Limb (tissue), 2 donors: ENCODE results near the gene ADCK1.
A peak's percentile ranks its signal among the peaks of the same experiment; 100 is the strongest.
"Not testable (repeated sequence)": the region's sequence is repeated elsewhere in the genome, so short reads cannot be mapped to it uniquely, and the experiment has no call there.

Experiments used
- DNase-seq, 2 donors: peaks; one replicate each; pipeline ENCODE4 v3.0.0-alpha.2; 2016; ENCODE audit errors: extremely low spot score in 2 of 2

Gene ADCK1

DNA sequence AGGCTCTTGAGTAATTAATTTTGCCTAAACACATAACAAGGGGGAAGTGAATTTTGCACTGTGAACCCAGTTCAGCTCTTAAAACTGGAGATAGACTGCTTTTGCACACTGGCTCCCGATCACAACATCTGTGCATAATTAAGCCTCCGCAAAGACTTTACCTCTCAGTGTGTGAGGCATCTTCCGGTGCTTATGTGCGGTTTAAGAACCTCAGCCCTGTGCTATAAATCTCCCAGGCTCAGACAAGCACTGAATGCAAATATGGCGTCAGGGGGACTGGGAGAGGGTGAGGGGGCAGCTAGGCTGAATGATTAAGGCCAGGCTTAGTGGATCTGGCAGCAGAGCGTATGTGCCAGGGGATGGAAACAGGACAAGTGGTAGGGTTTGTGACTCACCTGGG, 103.3 kb downstream of the ADCK1 start:
- peak in 1 of 2 donors; percentile 21 for DNase-seq

DNA sequence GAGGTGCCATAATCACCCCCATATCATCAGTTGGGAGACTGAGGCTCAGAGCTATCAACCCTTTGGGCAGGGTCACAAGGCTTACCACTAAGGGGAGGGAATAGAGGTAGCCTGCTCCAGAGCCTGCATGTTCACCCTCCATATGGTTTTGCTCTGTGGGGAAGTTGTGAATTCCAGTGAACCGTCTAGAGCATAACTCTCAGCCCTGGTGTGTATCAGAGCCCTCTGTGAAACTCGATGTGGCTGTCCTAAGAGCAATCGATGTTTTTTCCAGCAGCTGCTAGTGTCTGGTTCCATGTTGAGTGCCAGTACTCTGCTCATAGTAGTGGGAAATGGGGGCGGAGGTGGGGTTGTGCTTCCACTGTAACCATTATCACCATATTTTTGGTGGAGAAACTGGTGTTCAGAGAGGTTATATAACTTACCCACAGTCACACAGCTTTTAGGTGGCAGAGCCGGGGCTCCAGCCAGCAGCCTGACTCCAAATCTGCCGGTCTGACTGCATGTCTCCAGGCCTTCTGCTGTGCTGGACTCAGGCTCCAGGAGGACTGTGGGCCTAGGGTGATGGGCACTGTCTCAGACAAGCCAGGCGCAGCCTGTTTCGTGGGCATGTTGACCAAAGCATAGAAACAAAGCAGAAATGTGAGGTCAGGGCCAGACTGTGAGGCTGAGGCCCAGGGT, 104.2 kb downstream of the ADCK1 start:
- no peak for DNase-seq

DNA sequence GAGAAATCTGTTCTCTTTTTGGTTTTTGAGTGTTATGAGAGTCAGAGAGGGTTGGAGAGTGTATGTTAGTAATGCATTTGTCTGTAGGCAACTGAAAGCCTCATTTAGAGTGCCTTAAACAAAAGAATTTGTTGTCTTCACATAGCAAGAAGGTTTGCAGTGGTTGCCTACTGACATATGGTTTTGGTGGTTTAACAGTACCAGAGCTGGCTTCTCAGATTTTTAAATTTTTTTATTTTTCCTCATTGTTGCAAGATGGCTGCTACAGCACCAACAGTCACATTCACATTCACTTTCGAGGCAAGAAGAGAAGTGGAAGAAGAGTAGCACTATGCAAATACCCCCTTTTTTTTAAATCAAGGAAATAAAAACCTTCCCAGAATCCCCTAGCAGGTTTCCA, 106.5 kb downstream of the ADCK1 start:
- no peak for DNase-seq

DNA sequence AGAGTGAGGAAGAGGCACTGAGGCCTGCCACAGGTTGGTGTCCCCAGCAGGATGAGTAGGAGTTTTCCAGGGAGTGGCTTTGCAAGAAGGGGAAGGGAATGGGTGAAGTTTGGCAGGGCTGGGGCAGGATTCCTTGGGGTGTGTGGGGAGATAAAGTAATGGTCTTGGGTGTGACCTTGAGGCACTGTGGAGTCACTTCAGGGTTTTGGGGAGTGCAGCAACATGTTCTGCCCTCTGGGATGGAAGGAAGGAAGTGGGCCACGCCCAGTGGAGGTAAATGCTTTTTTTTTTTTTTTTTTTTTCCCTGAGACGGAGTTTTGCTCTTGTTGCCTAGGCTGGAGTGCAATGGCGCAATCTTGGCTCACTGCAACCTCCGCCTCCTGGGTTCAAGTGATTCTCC, 108.9 kb downstream of the ADCK1 start:
- no peak for DNase-seq

DNA sequence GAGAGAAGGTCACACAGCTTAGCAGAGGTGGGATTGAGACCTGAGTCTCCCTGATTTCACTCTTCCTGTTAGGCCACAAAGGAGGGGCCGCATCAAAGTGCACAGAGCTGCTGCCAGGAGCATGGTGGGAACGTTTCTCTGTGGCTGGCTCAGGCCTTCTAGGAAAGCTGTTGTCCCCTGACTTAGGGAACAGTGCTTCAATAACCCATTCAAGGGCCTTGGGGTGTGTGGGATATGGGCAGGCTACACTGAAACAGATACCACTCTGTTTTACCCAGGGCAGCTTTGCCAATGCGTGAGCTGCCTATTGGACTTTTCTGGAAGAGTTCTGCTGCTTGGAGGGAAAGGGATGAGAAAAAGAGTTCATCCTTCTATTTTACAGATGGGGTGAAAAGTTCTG, 110.0 kb downstream of the ADCK1 start:
- no peak for DNase-seq

DNA sequence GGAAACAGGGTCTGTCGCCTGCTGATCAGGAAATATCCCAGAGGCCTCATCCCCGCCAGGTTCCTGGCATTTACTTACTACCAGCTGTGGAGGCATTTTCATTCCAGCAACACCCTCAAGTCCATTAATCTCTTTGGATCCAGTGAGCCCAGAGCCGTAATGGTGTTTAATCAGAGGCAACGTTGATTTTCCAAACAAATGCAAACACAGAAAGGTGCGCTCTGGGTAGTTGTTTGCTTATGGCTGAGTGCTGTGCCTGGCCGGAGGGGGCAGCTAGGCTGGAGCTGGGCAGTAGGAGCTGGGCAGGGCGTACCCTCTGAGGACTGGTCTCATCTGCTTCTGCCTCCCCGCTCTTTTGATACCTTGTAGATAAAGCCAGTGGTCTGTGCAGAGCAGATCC, 110.6 kb downstream of the ADCK1 start:
- DNase-seq = no peak

DNA sequence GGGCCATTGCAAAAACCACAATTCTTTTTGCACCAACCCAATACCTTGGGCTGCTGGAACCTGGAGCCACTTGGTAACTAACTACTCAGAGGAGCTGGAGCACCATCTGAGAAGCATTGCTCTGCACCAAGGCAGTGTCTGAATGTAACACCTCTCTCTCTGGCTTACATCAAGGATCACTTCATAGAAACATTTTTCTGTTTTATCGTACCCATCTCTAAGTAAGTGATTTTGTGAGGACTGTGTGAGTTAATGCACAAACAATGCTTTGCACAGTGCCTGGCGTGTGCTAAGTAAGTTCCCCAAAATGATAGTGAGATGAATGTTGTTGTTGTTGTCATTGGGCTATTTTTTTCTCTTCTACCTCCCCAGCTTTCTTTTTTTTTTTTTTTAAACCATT, 111.4 kb downstream of the ADCK1 start:
- no peak for DNase-seq

DNA sequence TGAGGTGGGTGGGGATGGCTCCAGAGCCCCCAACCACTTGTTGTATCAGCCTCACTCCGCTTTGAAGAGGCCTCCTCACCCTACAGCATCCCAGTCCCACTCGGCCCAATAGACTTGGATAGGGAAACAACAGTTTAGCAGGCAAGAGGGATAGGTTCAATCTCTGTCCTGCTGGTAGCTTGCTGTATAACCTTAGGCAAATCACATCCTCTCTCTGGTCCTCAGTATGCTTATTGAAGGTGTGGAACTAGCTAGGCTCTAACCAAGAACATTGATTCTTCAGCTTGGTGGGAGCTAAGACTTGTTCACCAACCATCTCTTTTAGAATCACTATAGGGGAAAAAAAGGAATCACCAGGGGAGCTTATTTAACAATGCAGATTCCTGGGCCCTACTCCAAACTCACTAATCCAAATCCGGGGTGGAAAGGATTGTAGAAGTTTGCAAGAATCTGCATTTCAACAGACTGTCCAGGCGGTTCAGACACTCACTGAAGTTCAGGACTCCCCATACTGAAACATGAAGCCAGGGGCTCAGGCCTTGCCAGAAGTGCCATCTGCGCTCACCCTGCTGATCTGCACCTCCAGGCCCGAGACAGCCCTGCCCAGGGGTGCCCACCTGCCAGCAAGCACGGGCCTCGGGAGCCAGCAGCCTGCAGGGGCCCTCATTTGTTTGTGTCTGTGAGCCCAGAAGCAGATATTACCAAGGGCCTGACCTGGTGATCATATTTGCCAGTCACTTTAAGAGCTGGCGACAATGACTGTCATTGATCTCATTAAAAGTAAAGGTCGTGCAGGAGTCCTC, 113.0 kb downstream of the ADCK1 start:
- no peak for DNase-seq

DNA sequence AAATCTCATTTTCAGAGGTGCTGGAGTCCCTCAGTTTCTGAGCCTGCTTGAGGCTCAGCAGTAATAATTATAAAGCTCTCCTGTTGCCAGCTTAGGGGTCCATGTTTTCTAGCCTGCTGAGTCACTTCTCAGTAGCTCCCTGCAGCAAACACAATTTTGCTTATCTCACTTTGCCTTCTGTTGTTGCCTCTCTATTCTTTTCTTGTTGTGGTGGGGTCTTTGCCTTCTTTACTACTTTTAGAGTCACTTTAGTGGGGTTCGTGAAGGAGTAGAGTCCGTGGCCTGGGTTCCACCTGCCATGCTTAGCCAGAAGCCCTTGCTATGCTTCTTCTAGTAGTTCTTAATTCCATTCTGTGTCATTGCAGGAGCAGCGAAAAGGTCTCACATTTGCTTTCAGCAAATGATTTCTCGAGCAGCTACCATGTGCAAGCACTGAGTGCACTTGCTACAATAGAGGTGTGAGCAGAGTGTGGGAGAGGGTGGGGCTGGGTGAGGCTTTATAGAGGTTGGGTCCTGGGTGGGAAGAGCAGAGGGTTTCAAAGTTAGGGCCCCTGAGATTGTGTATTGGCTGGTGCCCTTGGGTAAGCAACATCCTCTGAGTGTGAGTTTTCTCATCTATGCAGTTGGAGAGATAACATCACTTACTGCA, 114.3 kb downstream of the ADCK1 start:
- no peak for DNase-seq

DNA sequence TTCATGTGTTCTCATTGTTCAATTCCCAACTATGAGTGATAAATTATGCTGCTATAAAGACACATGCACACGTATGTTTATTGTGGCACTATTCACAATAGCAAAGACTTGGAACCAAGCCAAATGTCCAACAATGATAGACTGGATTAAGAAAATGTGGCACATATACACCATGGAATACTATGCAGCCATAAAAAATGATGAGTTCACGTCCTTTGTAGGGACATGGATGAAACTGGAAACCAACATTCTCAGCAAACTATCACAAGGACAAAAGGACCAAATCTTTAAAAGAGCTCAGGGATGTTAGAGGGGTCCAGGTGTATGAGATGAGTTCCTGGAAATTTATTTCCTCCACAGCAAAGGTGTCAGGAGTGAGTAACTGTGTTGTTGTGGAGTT, 115.5 kb downstream of the ADCK1 start:
- not testable (repeated sequence) for DNase-seq

DNA sequence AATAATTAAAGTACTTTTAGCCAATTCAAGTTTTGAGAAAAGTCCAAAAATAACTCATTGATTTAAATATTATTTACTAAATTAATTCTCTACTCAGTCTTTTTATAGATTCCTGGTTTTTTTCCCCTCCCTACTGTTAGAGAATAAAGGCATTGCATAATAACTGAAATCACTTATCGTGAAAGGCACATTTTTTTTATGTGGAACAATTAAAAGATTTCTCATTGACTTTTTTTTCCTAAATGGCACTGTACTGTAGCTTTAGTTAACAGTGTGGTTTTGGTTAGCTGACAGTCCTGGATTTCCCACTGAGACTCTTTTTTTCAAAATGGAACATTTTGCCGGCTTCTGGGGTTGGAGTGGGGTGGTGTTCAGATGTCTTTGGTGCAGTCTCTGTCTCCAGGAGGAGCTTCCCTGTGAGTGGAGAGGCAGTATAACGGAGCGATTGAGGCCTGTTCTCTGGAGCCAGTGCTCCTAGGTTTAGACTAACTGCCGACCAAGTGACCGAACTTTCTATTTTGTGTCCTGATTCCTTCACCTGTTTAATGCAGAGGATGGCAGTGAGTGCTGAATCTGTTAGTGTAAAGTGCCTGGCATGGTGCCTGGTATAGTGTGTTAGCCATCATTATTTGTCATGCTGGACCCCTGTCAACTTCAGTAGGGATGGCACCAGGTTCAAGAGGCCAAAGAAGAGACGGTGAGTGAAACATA, 117.7 kb downstream of the ADCK1 start:
- no peak for DNase-seq

DNA sequence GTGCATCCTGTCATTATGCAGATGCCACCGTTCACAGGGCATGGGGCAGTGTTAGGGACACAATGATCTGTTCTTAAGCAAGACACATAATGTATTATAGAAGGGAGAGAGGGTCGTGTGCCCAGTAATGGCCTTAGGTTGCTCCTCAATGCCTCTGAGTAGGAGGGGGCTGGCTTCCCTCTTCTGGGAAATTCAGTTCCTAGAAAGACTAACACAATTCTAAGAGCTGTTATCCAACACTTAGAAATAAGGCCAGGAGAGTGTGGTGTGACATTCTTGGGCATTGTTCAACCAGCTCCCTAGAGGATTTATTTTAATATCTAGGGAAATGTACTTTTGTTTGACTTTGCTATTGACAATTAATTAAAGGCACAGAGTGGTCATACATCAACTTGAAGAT, 118.5 kb downstream of the ADCK1 start:
- no peak for DNase-seq

DNA sequence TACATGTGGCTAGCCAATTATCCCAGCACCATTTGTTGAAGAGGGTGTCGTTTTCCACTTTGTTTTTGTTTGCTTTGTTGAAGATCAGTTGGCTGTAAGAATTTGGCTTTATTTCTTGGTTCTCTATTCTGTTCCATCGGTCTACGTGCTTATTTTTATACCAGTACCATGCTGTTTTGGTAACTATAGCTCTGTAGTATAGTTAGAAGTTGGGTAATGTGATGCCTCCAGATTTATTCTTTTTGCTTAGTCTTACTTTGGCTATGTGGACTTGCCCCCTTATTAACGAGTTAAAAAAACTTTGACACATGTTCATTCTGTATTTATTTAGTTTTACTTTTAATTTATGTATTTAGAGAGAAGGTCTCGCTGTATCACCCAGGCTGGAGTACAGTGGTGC, 120.4 kb downstream of the ADCK1 start:
- DNase-seq = no peak

DNA sequence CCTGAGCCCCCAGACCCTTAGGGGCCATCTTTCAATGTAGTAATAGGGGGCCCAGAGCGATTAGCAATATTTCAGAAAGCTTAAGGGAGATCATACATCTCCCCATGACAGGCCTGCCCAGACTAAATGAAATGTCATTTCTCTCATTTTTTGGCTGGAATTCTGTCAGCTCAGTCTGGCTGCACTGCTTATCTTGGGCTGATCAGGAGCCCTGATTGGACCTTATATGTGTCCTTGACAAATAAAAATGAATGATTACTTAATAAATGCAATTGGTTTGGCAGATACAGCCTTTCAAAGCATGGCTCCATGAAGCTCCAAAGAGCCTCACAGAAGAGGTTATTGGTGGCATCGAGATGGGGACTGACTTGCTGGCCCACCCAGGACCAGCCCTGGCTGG, 121.9 kb downstream of the ADCK1 start:
- DNase-seq = no peak

DNA sequence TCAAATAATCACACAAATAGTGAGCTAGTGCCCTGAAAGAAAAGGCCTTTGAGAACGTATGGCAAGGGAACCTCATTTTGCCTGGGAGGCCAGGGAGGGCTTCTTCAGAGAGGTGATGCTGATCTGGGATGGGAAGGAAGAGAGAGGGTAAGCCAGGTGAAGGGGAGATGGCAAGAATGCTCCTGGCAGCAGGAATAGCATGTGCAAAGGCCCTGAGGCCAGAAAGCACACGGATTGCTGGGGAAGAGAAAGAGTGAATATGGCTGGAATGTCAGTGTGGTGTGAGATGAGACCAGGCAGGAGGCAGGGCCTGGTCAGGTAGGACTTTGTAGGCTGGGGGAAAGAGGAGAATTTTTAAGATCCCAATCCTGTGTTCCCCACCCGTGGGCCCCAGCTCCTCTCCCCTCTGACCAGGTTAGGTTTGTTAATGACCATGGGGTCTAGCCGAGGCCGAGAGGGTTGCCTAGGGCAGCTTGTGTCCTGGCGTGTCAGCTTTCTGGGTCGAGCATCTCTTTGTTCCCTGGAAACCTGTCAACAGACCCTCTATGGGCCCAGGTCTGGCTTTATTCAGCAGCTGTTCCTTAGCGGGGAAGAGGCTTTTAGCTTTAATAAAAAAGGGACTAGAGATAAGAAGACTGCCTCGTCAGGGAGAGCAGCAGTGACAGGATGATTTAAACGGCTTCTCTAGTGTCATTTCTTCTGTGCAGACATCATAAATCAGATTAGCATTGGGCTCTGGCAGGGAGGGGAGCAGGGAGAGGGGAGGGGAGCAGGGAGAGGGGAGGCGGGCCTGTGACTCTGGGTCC, 123.4 kb downstream of the ADCK1 start:
- DNase-seq = no peak

DNA sequence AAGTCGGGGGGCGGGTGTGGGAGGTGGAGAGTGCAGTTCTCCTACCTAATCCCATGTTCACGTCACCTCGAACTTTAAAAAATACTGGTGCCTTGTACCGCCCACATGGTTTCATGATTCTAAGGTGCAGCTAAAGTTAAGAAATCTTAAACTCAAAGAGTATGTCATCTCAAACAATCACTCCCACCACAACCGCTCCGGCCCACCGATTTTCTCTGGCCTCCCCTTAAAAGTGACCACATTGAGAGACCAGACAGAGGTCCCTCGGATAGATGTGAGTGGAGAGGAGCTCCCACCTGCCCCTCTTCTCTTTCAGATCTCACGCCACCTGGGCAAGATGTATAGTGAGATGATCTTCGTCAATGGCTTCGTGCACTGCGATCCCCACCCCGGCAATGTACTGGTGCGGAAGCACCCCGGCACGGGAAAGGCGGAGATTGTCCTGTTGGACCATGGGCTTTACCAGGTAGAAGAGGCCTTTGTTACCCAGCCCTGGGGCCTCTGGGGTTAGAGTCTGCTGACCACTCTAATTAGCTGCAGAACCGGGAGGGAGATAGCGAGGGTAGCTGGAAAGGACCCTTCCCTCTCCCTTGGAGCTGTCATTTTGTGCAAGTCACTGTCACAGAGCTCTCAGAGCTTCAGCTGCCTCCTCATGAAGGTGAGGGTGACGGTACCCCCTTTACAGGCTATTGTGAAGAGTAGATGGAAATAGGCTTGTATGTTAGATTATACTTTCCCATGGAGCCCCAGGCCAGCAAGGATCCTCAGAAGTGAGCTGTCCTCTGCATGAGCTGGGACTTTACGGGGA, 124.4 kb downstream of the ADCK1 start:
- DNase-seq = no peak

DNA sequence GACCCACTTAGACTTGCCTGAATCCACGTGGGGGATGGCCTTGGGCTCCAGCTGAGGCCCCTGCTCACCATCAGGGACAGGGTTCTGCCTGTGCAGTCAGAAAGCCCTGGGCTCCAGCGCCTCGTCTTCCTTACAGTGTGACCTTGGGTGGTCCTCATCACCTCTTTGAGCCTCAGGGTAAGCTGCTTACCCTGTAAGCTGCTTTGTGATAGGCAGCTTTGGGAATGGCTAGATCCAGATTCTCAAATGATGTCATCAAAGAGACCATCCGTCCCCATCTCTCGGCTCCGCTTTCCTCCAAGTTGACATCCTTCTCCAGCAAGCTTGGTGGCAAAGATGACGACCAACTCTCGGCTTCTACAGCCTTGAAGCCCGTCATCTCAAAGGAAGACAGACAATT, 127.0 kb downstream of the ADCK1 start:
- DNase-seq = no peak

DNA sequence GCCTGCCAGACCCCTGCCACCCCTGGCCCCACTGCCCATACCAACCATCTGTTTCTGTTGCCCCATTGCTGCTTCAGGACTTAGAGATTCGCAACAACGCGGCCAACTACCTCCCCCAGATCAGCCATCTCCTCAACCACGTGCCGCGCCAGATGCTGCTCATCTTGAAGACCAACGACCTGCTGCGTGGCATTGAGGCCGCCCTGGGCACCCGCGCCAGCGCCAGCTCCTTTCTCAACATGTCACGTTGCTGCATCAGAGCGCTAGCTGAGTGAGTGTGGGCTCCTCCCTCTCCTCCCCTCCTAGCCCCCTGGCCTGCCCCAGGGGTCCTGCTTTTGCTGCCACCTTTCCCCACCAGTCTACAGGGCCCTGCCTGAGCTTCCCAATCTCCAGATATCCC, 131.5 kb downstream of the ADCK1 start:
- DNase-seq = no peak

DNA sequence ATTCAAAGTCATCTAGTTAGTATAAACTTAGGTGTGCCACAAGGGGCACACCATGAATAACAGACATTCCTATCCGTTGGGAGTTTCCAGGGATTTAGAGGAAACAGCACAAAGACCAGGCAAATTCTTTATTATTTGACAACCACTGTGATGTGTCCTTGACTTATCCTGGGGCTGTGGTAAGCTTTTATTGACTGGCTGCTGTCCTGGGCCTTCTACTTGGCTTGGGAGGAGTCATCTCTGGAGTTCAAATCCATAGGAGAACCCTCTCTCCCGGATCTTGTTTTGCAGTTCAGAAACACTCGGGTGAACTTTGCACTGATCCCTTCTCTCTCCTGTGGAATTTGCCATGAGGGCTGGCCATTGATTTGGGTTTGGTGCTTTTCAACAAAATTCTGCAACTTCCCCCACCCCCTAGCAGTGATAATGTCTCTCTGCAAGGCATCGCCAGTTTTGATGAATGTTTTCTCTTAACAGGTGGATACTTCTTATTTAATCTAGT, 136.3 kb downstream of the ADCK1 start:
- no peak for DNase-seq

DNA sequence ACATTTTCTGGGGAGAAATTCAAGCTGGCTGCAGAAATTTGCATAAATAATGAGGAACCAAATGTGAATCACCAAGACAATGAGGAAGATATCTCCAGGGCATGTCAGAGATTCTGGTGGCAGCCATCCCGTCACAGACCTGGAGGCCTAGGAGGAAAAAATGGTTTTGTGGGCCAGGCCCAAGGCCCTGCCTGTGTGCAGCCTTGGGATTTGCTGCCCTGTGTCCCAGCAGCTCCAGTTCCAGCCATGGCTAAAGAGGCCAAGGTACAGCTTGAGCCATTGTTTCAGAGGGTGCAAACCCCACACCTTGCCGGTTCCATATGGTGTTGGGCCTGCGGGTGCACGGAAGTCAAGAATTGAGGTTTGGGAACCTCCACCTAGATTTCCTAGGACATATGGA, 147.5 kb downstream of the ADCK1 start:
- no peak for DNase-seq
